Measurements from ENCODE around the gene TBC1D1. TPM values are rescaled to one million over a fixed set of nuclear protein-coding genes. Genes with fewer than 3 reads are reported as not detected.

TBC1D1 gene
- total RNA-seq, 1 experiment from 2014 or later: 28.5 TPM

DNA sequence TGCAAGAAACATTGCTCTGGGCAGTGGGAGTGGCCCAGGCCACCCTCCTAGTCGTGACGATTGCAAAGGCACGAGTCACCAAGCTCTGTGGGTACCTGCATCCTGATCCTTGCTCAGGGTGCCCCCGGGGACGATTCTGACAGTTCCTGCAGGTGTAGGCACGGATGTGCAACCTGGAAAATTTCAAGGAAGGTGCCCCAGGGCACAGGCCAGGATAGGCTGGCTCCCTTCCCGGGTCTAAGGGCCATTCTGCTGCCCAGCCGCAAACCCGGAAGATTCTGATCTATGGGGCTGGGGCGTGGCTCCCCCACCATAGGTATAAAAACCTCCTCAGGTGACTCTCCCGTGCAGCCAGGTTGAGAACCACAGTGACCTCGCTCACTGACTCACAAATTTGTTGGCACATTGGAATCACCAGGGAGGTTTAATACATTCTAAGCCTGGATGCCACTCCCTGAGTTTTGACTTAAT, 297.8 kb downstream of the TBC1D1 start:
- ChIA-PET POLR2A (no interaction called here), CTCF (no interaction called here)
- H3K9me3 ChIP-seq: no peaks in the 10 kb centered on the region
- Mint-ChIP-seq H3K4me3 (ENCODE audit: unreplicated experiment) (no peak overlapping the region), H3K9me3 (ENCODE audit: unreplicated experiment) (no peaks in the 10 kb centered on the region), H3K27me3 (ENCODE audit: insufficient read depth, unreplicated experiment) (no peaks in the 10 kb centered on the region), H3K36me3 (ENCODE audit: insufficient read depth, unreplicated experiment) (no peaks in the 10 kb centered on the region), H3K4me1 (ENCODE audit: low read depth, unreplicated experiment) (no peaks in the 10 kb centered on the region), H3K27ac (ENCODE audit: unreplicated experiment) (no peak overlapping the region)
- TF ChIP-seq, protein P1, sequence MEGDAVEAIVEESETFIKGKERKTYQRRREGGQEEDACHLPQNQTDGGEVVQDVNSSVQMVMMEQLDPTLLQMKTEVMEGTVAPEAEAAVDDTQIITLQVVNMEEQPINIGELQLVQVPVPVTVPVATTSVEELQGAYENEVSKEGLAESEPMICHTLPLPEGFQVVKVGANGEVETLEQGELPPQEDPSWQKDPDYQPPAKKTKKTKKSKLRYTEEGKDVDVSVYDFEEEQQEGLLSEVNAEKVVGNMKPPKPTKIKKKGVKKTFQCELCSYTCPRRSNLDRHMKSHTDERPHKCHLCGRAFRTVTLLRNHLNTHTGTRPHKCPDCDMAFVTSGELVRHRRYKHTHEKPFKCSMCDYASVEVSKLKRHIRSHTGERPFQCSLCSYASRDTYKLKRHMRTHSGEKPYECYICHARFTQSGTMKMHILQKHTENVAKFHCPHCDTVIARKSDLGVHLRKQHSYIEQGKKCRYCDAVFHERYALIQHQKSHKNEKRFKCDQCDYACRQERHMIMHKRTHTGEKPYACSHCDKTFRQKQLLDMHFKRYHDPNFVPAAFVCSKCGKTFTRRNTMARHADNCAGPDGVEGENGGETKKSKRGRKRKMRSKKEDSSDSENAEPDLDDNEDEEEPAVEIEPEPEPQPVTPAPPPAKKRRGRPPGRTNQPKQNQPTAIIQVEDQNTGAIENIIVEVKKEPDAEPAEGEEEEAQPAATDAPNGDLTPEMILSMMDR (IDR thresholded peaks at IDR 0.05; ENCODE audit: insufficient read depth in 1 of 2, low read depth in 1 of 2, low read length in 1 of 2, severe bottlenecking in 1 of 2, unreplicated experiment in 1 of 2): no peak
- no peak for DNase-seq
- BruUV-seq (replicated peaks): no TSS peak
- no peak overlapping the region for H3K4me3 ChIP-seq (ENCODE audit: low read depth, low read length)
- intact Hi-C loops (cut with micrococcal nuclease; ENCODE audit: unreplicated experiment): no loop called here
- H3K27me3 ChIP-seq (replicated peaks; ENCODE audit: control insufficient read depth, insufficient read depth, low read length): no peaks in the 10 kb centered on the region
- H3K36me3 ChIP-seq (ENCODE audit: control insufficient read depth, insufficient read depth, low read length): no peaks in the 10 kb centered on the region
- H3K4me1 ChIP-seq: no peaks in the 10 kb centered on the region

Other genes starting within 250 kb of the TBC1D1 start
- gene RELL1, start 204.7 kb upstream of the TBC1D1 start, total RNA-seq (2022): 45.3 and 48.5 TPM in 2 replicates
- gene PGM2, start 64.4 kb upstream of the TBC1D1 start, total RNA-seq (2022): 29.7 and 33.4 TPM in 2 replicates
- gene PTTG2, start 69.3 kb downstream of the TBC1D1 start, total RNA-seq (2022): not detected in 2 replicates

All from Caco-2 (cell line).